ENCODE data around the gene PRCP.
A peak's percentile ranks its signal among the peaks of the same experiment; 100 is the strongest.

The PRCP gene

DNA sequence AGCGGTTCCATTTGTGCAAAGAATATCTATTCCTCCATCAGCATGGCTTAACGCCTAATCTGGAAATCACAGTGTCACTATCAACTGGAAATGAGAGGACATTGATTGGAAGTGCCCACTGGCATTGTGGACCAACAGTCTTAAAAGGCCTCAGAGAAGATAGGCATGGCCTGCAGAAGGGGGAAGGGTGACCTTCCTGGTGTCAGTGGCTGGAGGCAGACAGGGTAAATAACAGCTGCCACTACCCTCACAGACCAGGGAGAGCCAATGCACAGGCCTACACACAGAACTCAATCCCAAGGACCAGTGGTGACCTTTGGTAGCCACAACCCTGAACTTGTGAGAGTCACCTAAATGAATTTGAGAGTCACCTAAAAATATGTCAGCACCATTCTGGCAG lies 37.3 kb upstream of the PRCP start:
- TF ChIP-seq CTCF (conservative IDR thresholded peaks at IDR 0.05; ENCODE audit: control insufficient read depth, insufficient read depth, low read depth, low read length): no peak
- no peak for DNase-seq (ENCODE audit: low read depth)
- no peak overlapping the region for H3K4me3 ChIP-seq (ENCODE audit: control insufficient read depth, low read depth, low read length)

DNA sequence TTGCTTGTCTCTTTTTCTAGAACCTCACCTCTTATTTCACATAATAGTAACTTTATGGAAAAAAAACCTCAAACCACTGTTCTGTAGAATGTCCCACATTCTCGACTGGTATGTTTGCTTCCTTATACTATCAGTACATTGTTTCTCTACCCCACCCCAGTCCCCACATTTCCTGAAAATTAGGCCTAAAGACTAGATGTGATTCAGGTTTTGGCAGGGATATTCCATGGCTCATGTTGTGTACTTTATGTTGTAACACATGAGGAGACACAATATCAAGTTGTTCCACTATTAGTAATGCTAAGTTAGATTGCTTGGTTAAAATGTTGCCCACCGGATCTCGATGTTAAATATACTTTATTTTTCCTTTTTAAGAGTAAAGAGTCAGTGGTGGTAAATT lies 36.0 kb upstream of the PRCP start:
- TF ChIP-seq CTCF (conservative IDR thresholded peaks at IDR 0.05; ENCODE audit: control insufficient read depth, insufficient read depth, low read depth, low read length): no peak
- peak; percentile 54 for DNase-seq (ENCODE audit: low read depth)
- H3K4me3 ChIP-seq (ENCODE audit: control insufficient read depth, low read depth, low read length): no peak overlapping the region

DNA sequence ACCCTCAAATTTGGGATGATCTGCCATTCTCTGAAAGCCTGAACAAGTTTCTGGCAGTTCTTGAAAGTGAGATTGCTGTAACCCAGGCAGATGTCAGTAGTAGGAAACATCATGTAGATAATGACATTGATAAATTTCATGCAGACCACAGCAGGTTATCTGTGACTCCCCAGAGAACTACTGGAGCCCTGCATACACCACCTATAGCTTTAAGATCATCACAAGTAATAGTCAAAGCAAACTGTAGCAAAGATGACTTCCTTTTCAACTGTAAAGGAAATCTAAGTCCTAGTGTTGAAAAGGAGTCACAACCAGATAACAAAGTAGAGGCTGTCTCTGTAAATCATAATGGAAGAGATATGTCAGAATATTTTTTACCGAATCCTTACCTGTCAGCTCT lies 32.3 kb upstream of the PRCP start:
- TF ChIP-seq CTCF (conservative IDR thresholded peaks at IDR 0.05; ENCODE audit: control insufficient read depth, insufficient read depth, low read depth, low read length): no peak
- DNase-seq (ENCODE audit: low read depth): no peak
- no peak overlapping the region for H3K4me3 ChIP-seq (ENCODE audit: control insufficient read depth, low read depth, low read length)

DNA sequence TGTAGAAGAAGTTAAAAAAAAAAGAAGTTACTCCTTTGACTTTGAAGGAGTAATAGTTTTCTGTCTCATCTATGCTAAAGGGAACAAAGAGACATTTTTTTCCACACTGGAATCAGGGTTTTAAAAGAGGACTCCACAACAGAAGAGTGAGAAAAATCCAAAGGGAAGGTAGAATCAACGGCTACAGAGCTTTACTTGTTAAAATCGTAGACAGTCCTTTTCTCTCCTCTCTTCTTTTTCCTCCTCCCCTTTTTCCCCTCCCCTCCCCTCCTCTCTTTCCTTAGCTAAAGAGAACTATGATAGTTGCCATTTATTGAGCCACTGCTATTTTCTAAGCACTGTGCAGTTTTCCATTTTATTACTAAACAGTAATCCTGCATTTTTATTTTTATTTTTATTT lies 30.5 kb upstream of the PRCP start:
- TF ChIP-seq CTCF (conservative IDR thresholded peaks at IDR 0.05; ENCODE audit: control insufficient read depth, insufficient read depth, low read depth, low read length): no peak
- no peak overlapping the region for H3K4me3 ChIP-seq (ENCODE audit: control insufficient read depth, low read depth, low read length)
- no peak for DNase-seq (ENCODE audit: low read depth)

DNA sequence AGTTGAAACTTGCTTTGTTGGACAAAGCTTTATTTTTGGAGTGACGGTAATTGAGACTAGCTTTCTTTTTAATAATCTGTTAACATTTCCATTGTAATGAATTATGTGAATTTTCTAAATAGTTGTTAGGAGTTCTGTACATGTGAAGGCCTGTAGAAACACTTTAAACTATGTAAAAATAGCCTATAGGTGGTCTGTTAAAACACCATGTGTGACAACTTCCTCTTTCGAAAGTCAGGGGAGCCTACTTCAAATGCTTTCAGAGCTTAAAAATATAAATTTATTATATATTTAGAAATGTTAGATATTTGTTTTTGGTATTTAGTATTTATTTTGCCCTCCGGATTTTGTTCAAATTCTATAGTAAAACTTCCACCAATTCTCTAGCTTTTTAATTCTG lies 30.0 kb upstream of the PRCP start:
- TF ChIP-seq CTCF (conservative IDR thresholded peaks at IDR 0.05; ENCODE audit: control insufficient read depth, insufficient read depth, low read depth, low read length): no peak
- no peak for DNase-seq (ENCODE audit: low read depth)
- H3K4me3 ChIP-seq (ENCODE audit: control insufficient read depth, low read depth, low read length): no peak overlapping the region

DNA sequence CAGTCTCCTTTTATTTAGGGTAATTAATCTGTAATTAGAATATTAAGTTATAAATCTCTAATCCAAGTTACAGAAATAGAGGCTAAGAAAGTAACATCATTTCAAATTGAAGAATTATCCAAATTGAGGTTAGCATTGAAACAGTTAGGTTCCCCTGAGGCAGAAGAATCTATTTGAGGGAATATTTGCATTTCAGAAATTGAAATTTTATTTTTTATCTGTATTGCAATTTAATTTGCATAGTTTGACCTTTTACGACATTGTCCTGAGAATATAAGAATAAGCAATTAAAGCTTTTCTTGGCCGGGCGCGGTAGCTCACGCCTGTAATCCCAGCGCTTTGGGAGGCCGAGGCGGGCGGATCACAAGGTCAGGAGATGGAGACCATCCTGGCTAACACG lies 28.9 kb upstream of the PRCP start:
- H3K4me3 ChIP-seq (ENCODE audit: control insufficient read depth, low read depth, low read length): no peak overlapping the region
- TF ChIP-seq CTCF (conservative IDR thresholded peaks at IDR 0.05; ENCODE audit: control insufficient read depth, insufficient read depth, low read depth, low read length): no peak
- DNase-seq (ENCODE audit: low read depth): no peak

DNA sequence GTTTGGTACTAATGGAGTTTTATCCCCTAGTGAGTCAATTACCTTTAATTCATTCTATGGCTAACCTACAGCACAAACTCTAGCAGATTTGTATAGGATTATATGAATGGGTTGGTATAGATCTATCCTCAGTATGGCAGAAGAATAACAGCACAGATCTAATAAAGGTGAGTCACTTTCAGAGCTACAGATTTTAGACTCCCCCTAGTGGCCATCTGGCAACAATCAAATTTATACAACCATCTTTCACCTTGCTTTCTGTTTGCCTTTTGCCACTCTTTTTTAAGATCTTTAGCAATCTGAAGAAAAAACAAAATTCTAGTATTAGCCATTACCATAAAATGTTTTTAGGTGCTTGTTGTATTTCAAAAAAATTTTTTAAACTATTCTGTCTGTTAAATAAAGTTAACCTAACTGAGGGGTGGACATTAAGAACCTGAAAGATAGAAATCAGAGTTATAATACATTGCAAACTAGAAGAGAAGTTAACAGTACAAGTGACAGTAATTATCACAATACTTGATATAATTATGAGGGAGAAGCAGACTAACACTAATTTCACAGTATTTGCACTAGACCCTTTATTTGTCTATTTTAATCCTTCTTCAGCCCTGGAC lies 27.1 kb upstream of the PRCP start:
- DNase-seq (ENCODE audit: low read depth): peak; percentile 68
- TF ChIP-seq CTCF (conservative IDR thresholded peaks at IDR 0.05; ENCODE audit: control insufficient read depth, insufficient read depth, low read depth, low read length): peak; percentile 81
- no peak overlapping the region for H3K4me3 ChIP-seq (ENCODE audit: control insufficient read depth, low read depth, low read length)

All from fibroblast of mammary gland (primary cell).